UCSD-AML1 (cell line): ENCODE data around the gene ZCRB1.

ENCODE experiments used
- DNase-seq: peaks from one replicate; lab custom pipeline; 2025; ENCODE audit not compliant: unreplicated experiment; lab: John Stamatoyannopoulos, UW

Gene ZCRB1

DNA sequence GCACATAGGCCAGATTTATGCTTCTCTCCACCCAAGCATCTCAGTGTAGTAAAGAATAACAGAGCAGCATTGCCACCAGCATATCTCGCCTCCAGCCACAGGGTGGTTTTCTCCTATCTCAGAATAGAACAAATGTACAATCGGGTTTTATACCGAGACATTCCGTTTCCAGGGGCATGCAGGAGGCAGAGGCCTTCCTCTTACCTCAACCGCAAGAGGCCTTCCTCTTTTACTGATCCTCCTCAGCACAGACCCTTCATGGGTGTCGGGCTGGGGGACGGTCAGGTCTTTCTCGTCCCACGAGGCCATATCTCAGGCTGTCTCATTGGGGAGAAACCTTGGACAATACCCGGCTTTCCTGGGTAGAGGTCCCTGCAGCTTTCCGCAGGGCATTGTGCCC, 4.2 kb upstream of the ZCRB1 start:
- DNase-seq, result peak; percentile 16

- DNase-seq, result no peak
Observed at GRCh38 chr12:42327227-42327590, 1.3 kb upstream of the ZCRB1 start.

GRCh38 chr12:42326541-42327226, 790 bp upstream of the ZCRB1 start:
- DNase-seq, result peak; percentile 19

- DNase-seq, result no peak
Observed at GRCh38 chr12:42325326-42325652, 605 bp downstream of the ZCRB1 start.

DNA sequence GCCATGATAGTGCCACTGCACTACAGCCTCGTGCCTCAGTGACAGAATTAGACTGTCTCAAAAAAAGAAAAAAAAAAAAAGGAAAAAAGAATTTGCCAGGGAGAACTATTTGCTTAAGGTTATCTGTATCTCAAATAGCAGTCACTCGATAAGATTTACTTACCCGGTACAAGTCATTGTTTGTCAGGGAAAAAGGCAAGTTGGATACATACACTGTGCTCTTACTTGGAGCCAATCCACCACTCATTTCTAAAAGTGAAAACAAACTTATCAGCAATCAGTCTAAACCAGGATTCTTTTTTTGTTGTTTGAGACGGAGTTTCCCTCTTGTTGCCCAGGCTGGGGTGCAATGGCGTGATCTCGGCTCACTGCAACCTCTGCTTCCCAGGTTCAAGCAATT, 2.0 kb downstream of the ZCRB1 start:
- no peak for DNase-seq

DNA sequence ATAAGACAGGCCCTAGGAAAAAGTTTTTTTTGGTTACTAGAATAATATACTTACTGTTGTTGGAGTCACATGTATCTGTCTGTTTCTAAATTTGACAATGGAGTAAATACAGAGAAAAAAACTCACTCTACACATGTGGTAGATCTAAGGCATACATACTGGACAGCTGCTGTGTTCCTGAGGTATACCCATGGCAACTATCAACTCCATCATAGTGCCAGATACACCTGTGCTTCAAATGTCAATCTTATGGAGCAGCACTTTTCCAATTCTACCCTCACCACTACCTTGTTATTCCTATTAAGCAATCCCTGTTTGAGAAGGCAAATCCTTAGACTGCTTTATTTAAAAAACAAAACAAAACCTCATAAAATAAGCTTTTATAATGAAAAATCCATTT, 3.3 kb downstream of the ZCRB1 start:
- DNase-seq, result no peak

GRCh38 chr12:42320796-42321195, 5.1 kb downstream of the ZCRB1 start:
- no peak for DNase-seq

GRCh38 chr12:42315108-42315507, 10.8 kb downstream of the ZCRB1 start:
- DNase-seq, result no peak

- no peak for DNase-seq
Observed at GRCh38 chr12:42309996-42310395, 15.9 kb downstream of the ZCRB1 start.

DNA sequence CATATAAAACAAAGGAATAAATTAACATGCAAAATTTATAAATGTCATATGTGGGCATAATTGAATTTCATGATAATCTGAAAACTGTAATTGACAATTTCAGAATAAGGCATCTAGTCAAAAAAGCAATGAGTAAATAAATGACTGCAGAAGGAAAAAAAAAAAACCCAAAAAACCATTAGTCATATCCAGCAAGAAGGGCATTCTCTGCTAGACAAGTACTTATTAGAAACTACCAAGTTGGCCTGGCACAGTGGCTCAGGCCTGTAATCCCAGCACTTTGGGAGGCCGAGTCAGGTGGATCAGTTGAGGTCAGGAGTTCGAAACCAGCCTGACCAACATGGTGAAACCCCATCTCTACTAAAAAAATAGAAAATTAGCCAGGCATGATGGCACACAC, 17.5 kb downstream of the ZCRB1 start:
- DNase-seq, result no peak

DNA sequence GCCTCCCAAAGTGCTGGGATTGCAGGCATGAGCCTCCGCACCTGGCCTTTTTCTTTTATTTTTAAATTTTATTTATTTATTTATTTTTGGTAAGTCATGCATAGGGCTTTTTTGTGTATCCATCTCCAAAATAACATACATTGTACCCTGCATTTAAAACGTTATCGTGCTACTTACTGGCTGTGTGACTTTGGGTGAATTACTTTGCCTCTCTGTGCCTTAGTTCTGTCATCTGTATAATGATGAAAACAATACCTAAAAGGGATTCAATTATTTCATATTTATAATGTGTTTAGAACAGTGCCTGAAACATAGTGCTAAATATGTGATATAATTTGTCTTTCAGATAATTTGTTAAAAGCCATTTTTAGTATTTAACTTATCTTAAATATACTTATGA, 19.6 kb downstream of the ZCRB1 start:
- no peak for DNase-seq

DNA sequence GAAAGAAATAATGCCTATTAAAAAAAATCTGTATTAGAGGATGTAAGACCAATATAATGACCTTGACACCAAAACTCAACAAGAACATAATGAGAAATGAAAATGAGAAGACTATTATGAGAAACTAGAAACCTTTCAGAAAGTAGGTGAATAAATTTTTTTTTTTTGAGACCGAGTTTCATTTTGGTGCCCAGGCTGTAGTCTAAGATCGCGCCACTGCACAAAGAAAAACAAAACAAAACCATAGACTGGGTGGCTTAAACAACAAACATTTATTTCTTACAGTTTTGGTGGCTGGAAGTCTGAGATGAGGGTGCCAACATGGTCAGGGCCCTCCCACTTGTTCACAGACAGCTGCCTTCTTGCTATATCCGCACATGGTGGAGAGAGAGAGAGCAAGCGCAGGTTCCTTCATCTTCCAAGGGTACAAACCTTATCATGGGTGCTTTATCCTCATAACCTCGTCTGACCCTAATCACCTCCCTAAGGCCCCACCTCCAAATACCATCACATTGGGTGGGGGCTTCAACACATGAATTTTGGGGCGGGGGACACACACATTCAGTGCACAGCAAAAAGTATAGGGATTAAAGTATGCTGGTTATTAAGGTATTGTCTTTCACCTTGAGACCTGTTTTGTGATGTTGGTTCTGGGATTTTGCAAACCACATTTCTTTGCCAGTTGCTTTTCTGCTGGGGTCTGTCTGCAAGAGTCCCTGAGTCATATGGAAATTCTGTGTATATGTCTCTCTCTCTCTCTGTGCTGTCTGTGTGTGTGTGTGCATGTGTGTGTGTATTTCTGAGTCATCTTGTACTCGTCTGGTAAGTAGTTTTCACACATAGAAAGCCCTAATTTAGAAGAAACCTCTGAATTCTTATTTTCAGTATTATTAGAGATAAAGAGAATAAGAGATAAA, 26.2 kb downstream of the ZCRB1 start:
- DNase-seq, result no peak

DNA sequence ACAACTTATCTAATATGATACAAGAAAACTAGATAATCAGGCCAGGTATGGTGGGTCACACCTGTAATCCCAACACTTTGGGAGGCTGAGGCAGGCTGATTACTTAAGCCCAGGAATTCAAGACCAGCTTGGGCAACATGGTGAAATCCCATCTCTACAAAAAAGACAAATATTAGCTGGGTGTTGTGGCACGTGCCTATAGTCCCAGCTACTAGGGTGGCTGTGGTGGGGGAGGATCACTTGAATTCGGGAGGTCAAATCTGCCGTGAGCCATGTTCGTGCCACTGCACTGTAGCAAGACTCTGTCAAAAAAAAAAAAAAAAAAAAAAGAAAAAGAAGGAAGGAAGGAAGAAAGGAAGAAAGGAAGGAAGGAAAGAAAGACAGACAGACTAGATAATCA, 27.0 kb downstream of the ZCRB1 start:
- no peak for DNase-seq

DNA sequence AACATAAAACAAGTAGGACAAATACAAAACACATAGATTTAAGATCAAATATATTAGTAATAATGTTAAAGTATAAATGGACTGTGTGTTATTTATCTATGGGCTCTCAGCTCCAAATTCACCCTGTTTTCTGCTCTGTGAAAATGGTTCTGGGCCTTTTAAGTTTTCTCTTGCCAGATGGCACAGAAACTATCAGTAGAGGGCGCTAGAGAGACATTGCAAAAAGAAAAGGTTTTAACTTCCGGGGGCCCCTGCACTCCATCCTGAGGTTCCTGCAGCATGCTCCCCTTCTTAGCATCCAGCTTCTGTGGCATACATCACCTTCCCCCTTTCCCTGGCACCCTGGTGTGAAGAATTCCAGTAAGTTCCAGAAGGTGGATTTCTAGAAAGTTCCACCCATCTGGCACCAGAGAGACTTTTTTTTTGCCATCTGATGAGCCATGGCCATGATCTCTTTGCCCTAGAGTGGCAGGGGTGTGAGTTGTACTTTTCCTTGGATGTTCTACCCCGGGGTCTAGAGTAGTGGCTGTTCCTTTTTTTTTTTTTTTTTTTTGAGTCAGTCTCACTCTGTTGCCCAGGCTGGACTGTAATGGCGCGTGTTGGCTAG, 29.3 kb downstream of the ZCRB1 start:
- DNase-seq, result peak; percentile 16

GRCh38 chr12:42291680-42292079, 34.2 kb downstream of the ZCRB1 start:
- no peak for DNase-seq

GRCh38 chr12:42288544-42288943, 37.4 kb downstream of the ZCRB1 start:
- DNase-seq, result no peak

DNA sequence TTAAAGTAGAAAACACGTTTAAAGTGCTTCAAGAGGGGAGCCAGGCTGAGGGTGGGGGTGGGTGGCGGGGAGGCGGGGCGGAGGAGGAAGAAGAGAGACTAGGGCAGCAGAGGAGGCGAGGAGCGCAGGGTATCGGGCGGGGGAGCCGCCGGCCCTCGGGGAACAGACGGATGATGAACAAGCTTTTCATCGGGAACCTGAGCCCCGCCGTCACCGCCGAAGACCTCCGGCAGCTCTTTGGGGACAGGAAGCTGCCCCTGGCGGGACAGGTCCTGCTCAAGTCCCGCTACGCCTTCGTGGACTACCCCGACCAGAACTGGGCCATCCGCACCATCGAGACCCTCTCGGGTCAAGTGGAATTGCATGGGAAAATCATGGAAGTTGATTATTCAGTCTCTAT, 39.2 kb downstream of the ZCRB1 start:
- DNase-seq, result no peak

- DNase-seq, result no peak
Observed at GRCh38 chr12:42285431-42285830, 40.5 kb downstream of the ZCRB1 start.

- DNase-seq, result no peak
Observed at GRCh38 chr12:42284876-42285275, 41.0 kb downstream of the ZCRB1 start.

GRCh38 chr12:42284157-42284556, 41.7 kb downstream of the ZCRB1 start:
- no peak for DNase-seq

DNA sequence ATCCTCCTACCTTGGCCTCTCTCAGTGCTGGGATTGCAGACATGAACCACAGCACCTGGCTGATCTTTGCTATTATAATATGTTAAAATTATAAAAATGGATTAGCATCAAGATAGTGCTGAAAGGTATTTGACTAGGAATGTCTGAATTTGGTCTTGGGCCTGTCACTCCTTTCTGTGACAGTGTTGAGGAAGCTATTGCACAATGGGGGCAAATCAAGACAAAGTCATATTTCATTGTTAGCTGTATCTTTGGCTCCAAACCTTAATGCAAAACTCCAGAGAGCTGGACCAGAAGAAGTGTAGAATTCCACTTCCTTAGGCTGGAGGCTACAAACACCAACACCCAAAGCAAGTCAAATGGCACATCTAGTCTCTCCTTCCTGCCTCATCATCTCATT, 42.2 kb downstream of the ZCRB1 start:
- no peak for DNase-seq

GRCh38 chr12:42282294-42282693, 43.6 kb downstream of the ZCRB1 start:
- DNase-seq, result no peak
